ENCODE measurements around the gene CFDP1.

DNA sequence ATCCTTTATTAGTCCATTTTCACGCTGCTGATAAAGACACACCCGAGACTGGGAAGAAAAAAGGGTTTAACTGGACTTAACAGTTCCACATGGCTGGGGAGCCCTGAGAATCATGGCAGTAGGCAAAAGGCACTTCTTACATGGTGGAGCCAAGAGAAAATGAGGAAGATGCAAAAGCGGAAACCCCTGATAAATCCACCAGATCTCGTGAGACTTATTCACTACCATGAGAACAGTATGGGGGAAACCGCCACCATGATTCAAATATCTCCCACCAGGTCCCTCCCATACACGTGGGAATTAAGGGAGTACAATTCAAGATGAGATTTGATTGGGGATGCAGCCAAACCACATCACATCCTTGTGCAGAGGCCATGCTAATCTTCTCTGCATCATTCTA is 146.9 kb downstream of the CFDP1 start:
- TF ChIP-seq, protein P1, sequence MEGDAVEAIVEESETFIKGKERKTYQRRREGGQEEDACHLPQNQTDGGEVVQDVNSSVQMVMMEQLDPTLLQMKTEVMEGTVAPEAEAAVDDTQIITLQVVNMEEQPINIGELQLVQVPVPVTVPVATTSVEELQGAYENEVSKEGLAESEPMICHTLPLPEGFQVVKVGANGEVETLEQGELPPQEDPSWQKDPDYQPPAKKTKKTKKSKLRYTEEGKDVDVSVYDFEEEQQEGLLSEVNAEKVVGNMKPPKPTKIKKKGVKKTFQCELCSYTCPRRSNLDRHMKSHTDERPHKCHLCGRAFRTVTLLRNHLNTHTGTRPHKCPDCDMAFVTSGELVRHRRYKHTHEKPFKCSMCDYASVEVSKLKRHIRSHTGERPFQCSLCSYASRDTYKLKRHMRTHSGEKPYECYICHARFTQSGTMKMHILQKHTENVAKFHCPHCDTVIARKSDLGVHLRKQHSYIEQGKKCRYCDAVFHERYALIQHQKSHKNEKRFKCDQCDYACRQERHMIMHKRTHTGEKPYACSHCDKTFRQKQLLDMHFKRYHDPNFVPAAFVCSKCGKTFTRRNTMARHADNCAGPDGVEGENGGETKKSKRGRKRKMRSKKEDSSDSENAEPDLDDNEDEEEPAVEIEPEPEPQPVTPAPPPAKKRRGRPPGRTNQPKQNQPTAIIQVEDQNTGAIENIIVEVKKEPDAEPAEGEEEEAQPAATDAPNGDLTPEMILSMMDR (optimal IDR thresholded peaks at IDR 0.05 in 1 of 3, IDR thresholded peaks at IDR 0.05 in 1 of 3, conservative IDR thresholded peaks at IDR 0.05 in 1 of 3; ENCODE audit: extremely low read depth in 1 of 3, insufficient read depth in 2 of 3, low read length in 3 of 3) = no peak
- no peak for TF ChIP-seq EZH2 (IDR thresholded peaks at IDR 0.05; ENCODE audit: low read length)

Measured in keratinocyte (primary cell).